CD4-positive, alpha-beta memory T cell (primary cell): ENCODE data around the gene MSMO1. TPM values are rescaled to one million over a fixed set of nuclear protein-coding genes. Genes with fewer than 3 reads are reported as not detected.

ENCODE experiments used
- CTCF ChIA-PET: fragments of 350-600 bp; sonication (Branson Sonifier 250); formaldehyde crosslinking; loops from one replicate; lab custom pipeline; 2021; ENCODE audit warnings: inconsistent platforms; ENCODE audit not compliant: partially characterized antibody; lab: Charles Lee
- POLR2A ChIA-PET: fragments of 350-600 bp; sonication (Branson Sonifier 250); formaldehyde crosslinking; loops from one replicate; lab custom pipeline; 2021; ENCODE audit not compliant: partially characterized antibody; lab: Charles Lee
- DNase-seq, 5 donors: peaks; one replicate each; pipeline versions ENCODE4 v3.0.0 to v3.0.0-alpha.2; 2020 to 2022; ENCODE audit warnings: mixed read lengths in 1 of 5
- H3K27ac ChIP-seq: one replicate; pipeline ENCODE4 v1.7.0; 2013; ENCODE audit warnings: low read depth, low read length
- H3K27me3 ChIP-seq: 2 replicates; pipeline ENCODE4 v1.7.0; 2013; ENCODE audit warnings: mild to moderate bottlenecking, low read length, moderate library complexity; ENCODE audit not compliant: insufficient read depth
- H3K36me3 ChIP-seq: 2 replicates; pipeline ENCODE4 v1.7.0; 2013; ENCODE audit warnings: mild to moderate bottlenecking, low read length, moderate library complexity; ENCODE audit not compliant: insufficient read depth
- H3K4me1 ChIP-seq: 2 replicates; pipeline ENCODE4 v1.7.0; 2013; ENCODE audit warnings: mild to moderate bottlenecking, low read length, moderate library complexity; ENCODE audit not compliant: insufficient read depth
- H3K4me3 ChIP-seq, 2 donors: one replicate each; pipeline ENCODE4 v1.7.0; 2013; ENCODE audit warnings: low read length in 2 of 2, mild to moderate bottlenecking in 1 of 2
- H3K9me3 ChIP-seq, 2 donors: one replicate each; pipeline ENCODE4 v1.7.0; 2013; ENCODE audit warnings: low read length in 2 of 2, control low read depth in 1 of 2; ENCODE audit not compliant: control insufficient read depth in 1 of 2
- H3K27ac Mint-ChIP-seq, 7 donors: one replicate each; pipeline ENCODE4 v1.8.0; 2020 to 2021; ENCODE audit warnings: mixed read lengths in 7 of 7, mild to moderate bottlenecking in 6 of 7, inconsistent platforms in 3 of 7, moderate library complexity in 3 of 7
- H3K27me3 Mint-ChIP-seq, 2 donors: one replicate each; pipeline ENCODE4 v1.8.0; 2020 to 2021; ENCODE audit warnings: mixed read lengths in 2 of 2
- H3K36me3 Mint-ChIP-seq, 2 donors: one replicate each; pipeline ENCODE4 v1.8.0; 2020 to 2021; ENCODE audit warnings: mixed read lengths in 2 of 2, inconsistent platforms in 1 of 2, mild to moderate bottlenecking in 1 of 2
- H3K4me1 Mint-ChIP-seq, 4 donors: one replicate each; pipeline ENCODE4 v1.8.0; 2020 to 2021; ENCODE audit warnings: mixed read lengths in 4 of 4, mild to moderate bottlenecking in 1 of 4
- H3K4me3 Mint-ChIP-seq, 8 donors: one replicate each; pipeline ENCODE4 v1.8.0; 2020 to 2021; ENCODE audit warnings: mixed read lengths in 8 of 8, mild to moderate bottlenecking in 7 of 8, moderate library complexity in 6 of 8, inconsistent platforms in 3 of 8
- H3K9me3 Mint-ChIP-seq, 8 donors: one replicate each; pipeline ENCODE4 v1.8.0; 2020 to 2021; ENCODE audit warnings: mixed read lengths in 8 of 8, mild to moderate bottlenecking in 5 of 8, inconsistent platforms in 3 of 8, moderate library complexity in 1 of 8
- intact Hi-C: fragments of 100-400 bp; cut with micrococcal nuclease; formaldehyde crosslinking; loops from one replicate; pipeline ENCODE4 v1.15.1; 2023
- polyA plus RNA-seq, 2 donors: library from polyadenylated mRNA; unstranded; fragments of 300-500 nt; fragmentation: Illumina TruSeq; gene quantifications; one replicate each; pipeline ENCODE4 v1.2.3, GENCODE V29; 2021
- total RNA-seq, 2 experiments: library from RNA; stranded (reverse); gene quantifications; one replicate each; pipeline ENCODE4 v1.2.3, GENCODE V29; 2021

The MSMO1 gene
- total and polyA plus RNA-seq, 4 experiments from 2014 or later = 24.4 to 34.0 (median 26.6) TPM

DNA sequence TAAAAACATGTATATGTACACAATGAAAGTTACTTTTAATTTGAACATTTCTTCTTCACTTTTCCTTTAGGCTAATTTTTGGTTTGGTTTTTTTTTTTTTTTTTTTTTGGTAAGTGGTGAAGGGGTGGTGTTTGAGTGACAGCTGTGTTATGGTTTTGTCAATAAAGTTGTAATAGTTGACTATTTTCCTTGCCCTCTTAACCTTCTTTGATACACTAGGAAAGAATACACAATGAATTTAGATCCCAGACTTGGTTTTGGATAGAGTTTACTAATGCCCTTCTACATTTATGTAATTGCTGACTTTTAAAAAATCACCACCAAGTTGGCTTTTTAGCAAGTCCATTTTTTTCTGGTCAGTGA is 38.1 kb upstream of the MSMO1 start:
- intact Hi-C loops = no loop called here
- H3K9me3 ChIP-seq = no peaks in the 10 kb centered on the region

DNA sequence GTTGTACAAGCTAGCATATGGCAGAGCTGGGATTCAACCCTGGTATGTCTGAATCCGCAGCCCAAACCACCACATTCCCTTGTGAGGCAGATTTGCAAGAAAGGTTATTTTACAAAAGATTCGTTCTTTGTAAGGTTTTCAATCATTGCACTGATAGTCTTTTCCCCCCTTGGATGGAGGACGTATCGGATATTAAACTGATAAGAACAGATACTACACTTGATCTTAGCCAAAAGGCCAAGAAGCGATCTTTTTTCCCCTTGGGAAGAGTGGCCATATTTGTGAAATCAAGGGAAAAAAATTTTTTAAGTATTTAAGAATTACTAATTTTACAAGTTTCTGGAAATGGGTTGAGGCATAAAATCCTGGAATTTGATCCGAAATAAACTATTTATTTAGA is 34.4 kb upstream of the MSMO1 start:
- Mint-ChIP-seq H3K4me3 (no peak overlapping the region), H3K36me3 (peaks cover 27% of the 10 kb centered on the region in 2 donors), H3K27me3 (no peaks in the 10 kb centered on the region), H3K27ac (no peak overlapping the region), H3K4me1 (peaks cover 13 to 25% (median 22%) of the 10 kb centered on the region in 4 donors), H3K9me3 (no peaks in the 10 kb centered on the region)
- no peak for DNase-seq
- H3K36me3 ChIP-seq = peaks cover 7% of the 10 kb centered on the region
- CTCF ChIA-PET = no interaction called here
- no peaks in the 10 kb centered on the region for H3K9me3 ChIP-seq
- no peaks in the 10 kb centered on the region for H3K27me3 ChIP-seq
- no peak overlapping the region for H3K27ac ChIP-seq
- intact Hi-C loops = no loop called here
- no peak overlapping the region for H3K4me3 ChIP-seq
- H3K4me1 ChIP-seq = peaks cover 13% of the 10 kb centered on the region
- POLR2A ChIA-PET = interaction anchor here (1.1 kb wide), 1 partner anchor 35 kb away, joined by 3 read pairs; the partner anchor contains the start of gene MSMO1

More for the DNA sequence above, 38.1 kb upstream of the MSMO1 start:
- H3K36me3 ChIP-seq = no peaks in the 10 kb centered on the region
- ChIA-PET POLR2A (no interaction called here), CTCF (interaction anchor here (0.6 to 1.9 kb wide), 3 partner anchors 53 to 215 kb away, joined by 3 to 7 read pairs (median 3); no protein-coding TSS in a partner anchor)
- H3K27ac ChIP-seq = no peak overlapping the region
- H3K27me3 ChIP-seq = no peaks in the 10 kb centered on the region
- peaks cover 27 to 40% (median 33%) of the 10 kb centered on the region in 4 donors for H3K4me1 Mint-ChIP-seq
- H3K4me3 ChIP-seq = no peak overlapping the region
- peaks cover 10% of the 10 kb centered on the region for H3K4me1 ChIP-seq
- no peaks in the 10 kb centered on the region for H3K27me3 Mint-ChIP-seq
- H3K36me3 Mint-ChIP-seq = peaks cover 13 to 16% of the 10 kb centered on the region in 2 donors
- no peaks in the 10 kb centered on the region for H3K9me3 Mint-ChIP-seq
- no peak for DNase-seq
- H3K4me3 Mint-ChIP-seq = no peak overlapping the region
- no peak overlapping the region for H3K27ac Mint-ChIP-seq

DNA sequence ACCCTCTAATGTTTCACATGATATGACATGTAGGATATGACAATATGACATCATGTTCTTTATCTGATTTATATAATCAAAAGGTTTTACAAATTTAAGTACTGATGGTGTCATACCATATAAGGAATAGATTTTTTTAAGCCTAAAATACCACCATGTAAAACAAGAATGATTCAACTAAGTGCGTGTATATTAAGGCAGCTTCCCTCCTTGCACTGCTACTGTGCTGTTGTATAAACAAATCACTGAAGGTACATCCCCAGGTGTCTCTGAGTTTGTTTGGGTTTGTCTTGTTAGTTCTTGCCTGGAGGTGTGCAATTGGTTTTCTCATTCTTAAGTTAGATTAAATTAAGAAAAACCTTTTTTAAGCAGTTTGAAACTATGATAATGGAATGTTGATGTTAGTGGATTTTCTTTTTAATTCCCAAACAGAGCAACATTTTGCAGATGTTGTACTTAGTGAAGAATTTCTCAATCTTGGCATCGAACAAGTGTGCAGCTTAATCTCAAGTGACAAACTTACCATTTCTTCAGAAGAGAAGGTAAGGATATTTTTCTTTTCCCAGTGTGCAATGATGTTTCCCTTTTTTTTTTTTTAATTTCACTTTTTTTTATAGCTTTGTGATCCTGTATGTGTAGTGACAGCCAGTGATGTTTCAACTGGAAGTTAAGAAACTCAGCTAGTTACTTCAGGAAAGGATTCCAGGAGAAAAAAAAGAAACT is 33.4 kb upstream of the MSMO1 start:
- Histone ChIP-seq H3K4me1 (peaks cover 13% of the 10 kb centered on the region), H3K4me3 (no peak overlapping the region), H3K36me3 (peaks cover 9% of the 10 kb centered on the region), H3K27me3 (no peaks in the 10 kb centered on the region), H3K9me3 (no peaks in the 10 kb centered on the region), H3K27ac (no peak overlapping the region)
- Mint-ChIP-seq H3K27me3 (no peaks in the 10 kb centered on the region), H3K4me3 (no peak overlapping the region), H3K4me1 (peaks cover 12 to 17% (median 14%) of the 10 kb centered on the region in 4 donors), H3K9me3 (no peaks in the 10 kb centered on the region), H3K27ac (peak overlapping the region in 2 of 7 donors; percentile 30 to 52), H3K36me3 (peaks cover 30 to 32% of the 10 kb centered on the region in 2 donors)
- DNase-seq = no peak
- intact Hi-C loops = no loop called here
- ChIA-PET POLR2A (no interaction called here), CTCF (interaction anchor here (0.9 kb wide), 1 partner anchor 12 kb away, joined by 3 read pairs; no protein-coding TSS in a partner anchor)

DNA sequence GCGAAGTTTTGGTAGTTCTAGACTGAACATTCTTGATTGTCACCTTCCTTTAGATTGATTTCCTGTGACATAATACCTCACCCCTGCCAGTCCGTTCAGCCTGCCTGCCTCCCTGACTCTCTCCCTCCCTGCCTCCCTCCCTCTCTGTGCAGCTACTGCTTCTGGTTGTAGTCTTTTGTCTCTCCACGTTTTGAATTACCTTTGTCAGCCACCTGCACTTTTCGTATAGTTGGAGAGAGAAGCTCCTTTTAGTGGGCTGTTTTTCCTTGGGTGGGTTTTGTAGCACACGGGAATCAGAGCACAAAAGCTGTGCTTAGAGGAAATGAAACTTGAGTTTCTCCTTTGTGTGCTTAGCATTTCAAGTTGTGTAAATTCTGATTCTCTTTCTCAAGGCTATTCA is 32.6 kb upstream of the MSMO1 start:
- intact Hi-C loops = no loop called here
- Histone ChIP-seq H3K4me3 (no peak overlapping the region), H3K4me1 (peaks cover 13% of the 10 kb centered on the region), H3K27me3 (no peaks in the 10 kb centered on the region), H3K27ac (no peak overlapping the region), H3K9me3 (no peaks in the 10 kb centered on the region), H3K36me3 (peaks cover 9% of the 10 kb centered on the region)
- Mint-ChIP-seq H3K9me3 (no peaks in the 10 kb centered on the region), H3K36me3 (peaks cover 36 to 39% of the 10 kb centered on the region in 2 donors), H3K4me1 (peaks cover 9 to 17% (median 14%) of the 10 kb centered on the region in 4 donors), H3K4me3 (peak overlapping the region in 6 of 8 donors; percentile 11 to 66 (median 30)), H3K27ac (peak overlapping the region in 3 of 7 donors; percentile 50 to 80 (median 60)), H3K27me3 (no peaks in the 10 kb centered on the region)
- ChIA-PET CTCF (no interaction called here), POLR2A (interaction anchor here (0.8 kb wide), 1 partner anchor 32 kb away, joined by 3 read pairs; the partner anchor contains the start of gene MSMO1)
- DNase-seq = peak in 4 of 5 donors; percentile 6 to 17 (median 16)

GRCh38 chr4:165297626-165298025 is 29.8 kb upstream of the MSMO1 start:
- Mint-ChIP-seq H3K27ac (no peak overlapping the region), H3K9me3 (no peaks in the 10 kb centered on the region), H3K36me3 (peaks cover 31 to 43% of the 10 kb centered on the region in 2 donors), H3K4me3 (no peak overlapping the region), H3K27me3 (no peaks in the 10 kb centered on the region), H3K4me1 (peaks cover 20 to 30% (median 24%) of the 10 kb centered on the region in 4 donors)
- no peak overlapping the region for H3K4me3 ChIP-seq
- no peak for DNase-seq
- CTCF ChIA-PET = interaction anchor here (1.5 kb wide), 1 partner anchor 166 kb away, joined by 4 read pairs; no protein-coding TSS in a partner anchor
- no peaks in the 10 kb centered on the region for H3K27me3 ChIP-seq
- intact Hi-C loops = no loop called here
- H3K4me1 ChIP-seq = peaks cover 26% of the 10 kb centered on the region
- POLR2A ChIA-PET = no interaction called here
- H3K9me3 ChIP-seq = no peaks in the 10 kb centered on the region
- no peak overlapping the region for H3K27ac ChIP-seq
- peaks cover 9% of the 10 kb centered on the region for H3K36me3 ChIP-seq

DNA sequence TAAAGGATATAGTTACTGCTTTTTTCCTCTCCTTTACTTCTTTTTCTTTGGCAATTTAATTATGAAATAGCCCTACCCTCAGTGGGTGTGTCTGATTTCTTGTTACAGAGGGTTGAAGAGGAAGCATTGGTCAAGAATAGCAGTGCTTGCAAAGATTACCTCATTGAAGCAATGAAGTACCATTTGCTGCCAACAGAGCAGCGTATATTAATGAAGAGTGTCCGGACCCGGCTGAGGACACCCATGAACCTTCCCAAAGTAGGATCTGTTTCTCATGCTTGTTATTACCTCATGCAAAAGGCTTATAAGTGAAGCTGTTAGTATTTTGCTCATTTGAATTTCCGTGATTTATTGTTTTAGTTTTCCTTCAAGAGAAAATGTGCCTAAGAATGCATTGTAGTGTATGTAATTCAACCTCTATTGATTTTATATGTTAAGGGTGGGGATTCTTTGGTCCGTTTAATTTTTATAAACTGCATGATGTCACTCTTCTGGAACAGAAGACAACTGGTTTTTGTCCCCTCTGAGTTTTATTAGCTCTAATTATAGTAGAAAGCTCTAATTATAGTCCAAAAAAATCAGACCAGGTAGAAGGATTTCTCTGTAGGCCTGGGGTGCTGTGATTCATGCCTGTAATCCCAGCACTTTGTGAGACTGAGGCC is 27.9 kb upstream of the MSMO1 start:
- peaks cover 40 to 42% of the 10 kb centered on the region in 2 donors for H3K36me3 Mint-ChIP-seq
- H3K36me3 ChIP-seq = peaks cover 9% of the 10 kb centered on the region
- DNase-seq = no peak
- H3K27ac ChIP-seq = no peak overlapping the region
- H3K4me3 Mint-ChIP-seq = no peak overlapping the region
- H3K27me3 Mint-ChIP-seq = no peaks in the 10 kb centered on the region
- H3K4me1 Mint-ChIP-seq = peaks cover 18 to 23% (median 22%) of the 10 kb centered on the region in 4 donors
- H3K9me3 ChIP-seq = no peaks in the 10 kb centered on the region
- ChIA-PET POLR2A (interaction anchor here (1.0 kb wide), 1 partner anchor 57 kb away, joined by 3 read pairs; no protein-coding TSS in a partner anchor), CTCF (interaction anchor here (1.0 kb wide), 1 partner anchor 187 kb away, joined by 3 read pairs; the partner anchor contains the start of gene TMEM192)
- H3K4me3 ChIP-seq = no peak overlapping the region
- no peaks in the 10 kb centered on the region for H3K27me3 ChIP-seq
- peak overlapping the region in 1 of 7 donors; percentile 32 for H3K27ac Mint-ChIP-seq
- H3K4me1 ChIP-seq = peaks cover 22% of the 10 kb centered on the region
- intact Hi-C loops = no loop called here
- no peaks in the 10 kb centered on the region for H3K9me3 Mint-ChIP-seq

GRCh38 chr4:165301833-165302232 is 25.6 kb upstream of the MSMO1 start:
- Histone ChIP-seq H3K9me3 (no peaks in the 10 kb centered on the region), H3K4me3 (peak overlapping the region in 1 of 2 donors; percentile 15), H3K4me1 (peaks cover 13% of the 10 kb centered on the region), H3K36me3 (peaks cover 9% of the 10 kb centered on the region), H3K27ac (peak overlapping the region; percentile 13), H3K27me3 (no peaks in the 10 kb centered on the region)
- no peaks in the 10 kb centered on the region for H3K9me3 Mint-ChIP-seq
- H3K27me3 Mint-ChIP-seq = no peaks in the 10 kb centered on the region
- peaks cover 32 to 33% of the 10 kb centered on the region in 2 donors for H3K36me3 Mint-ChIP-seq
- CTCF ChIA-PET = no interaction called here
- peak overlapping the region; percentile 79 to 86 (median 84) for H3K4me3 Mint-ChIP-seq
- peak in 3 of 5 donors; percentile 7 to 20 (median 16) for DNase-seq
- POLR2A ChIA-PET = no interaction called here
- H3K27ac Mint-ChIP-seq = peak overlapping the region; percentile 45 to 91 (median 83)
- H3K4me1 Mint-ChIP-seq = peaks cover 13 to 16% (median 13%) of the 10 kb centered on the region in 4 donors
- intact Hi-C loops = no loop called here
